GM21367 (cell line): Measurements from ENCODE around the gene ELN.
"Not testable (repeated sequence)": the region's sequence is repeated elsewhere in the genome, so short reads cannot be mapped to it uniquely, and the experiment has no call there.

Experiments used
- ATAC-seq: cut with Tn5 transposase; IDR thresholded peaks from one replicate; pipeline ENCODE4 v1.9.1; 2021; ENCODE audit not compliant: unreplicated experiment

ELN gene

GRCh38 chr7:74027683-74028320 lies at the start of gene ELN:
Gene ELN (plus strand): TSS chr7:74028173. CDS start chr7:74028188, 15 bp downstream.
- ATAC-seq: no peak

GRCh38 chr7:73978661-73979563 lies 49.1 kb upstream of the ELN start:
- ATAC-seq: no peak

GRCh38 chr7:73979656-73980055 lies 48.3 kb upstream of the ELN start:
- ATAC-seq: not testable (repeated sequence)

- ATAC-seq: no peak
Measured at GRCh38 chr7:73980206-73980605, 47.8 kb upstream of the ELN start.

GRCh38 chr7:73981933-73982332 lies 46.0 kb upstream of the ELN start:
- ATAC-seq: no peak

GRCh38 chr7:73983437-73984164 lies 44.4 kb upstream of the ELN start:
- ATAC-seq: no peak

GRCh38 chr7:73984481-73985205 lies 43.3 kb upstream of the ELN start:
- ATAC-seq: no peak

GRCh38 chr7:73985737-73986141 lies 42.2 kb upstream of the ELN start:
- ATAC-seq: no peak

- no peak for ATAC-seq
Measured at GRCh38 chr7:73986158-73986631, 41.8 kb upstream of the ELN start.

GRCh38 chr7:73987298-73987697 lies 40.7 kb upstream of the ELN start:
- ATAC-seq: no peak

- ATAC-seq: no peak
Measured at GRCh38 chr7:73988197-73988596, 39.8 kb upstream of the ELN start.

- no peak for ATAC-seq
Measured at GRCh38 chr7:73991522-73992100, 36.4 kb upstream of the ELN start.

- ATAC-seq: no peak
Measured at GRCh38 chr7:73992101-73992562, 35.8 kb upstream of the ELN start.

GRCh38 chr7:73994023-73994422 lies 34.0 kb upstream of the ELN start:
- no peak for ATAC-seq

- no peak for ATAC-seq
Measured at GRCh38 chr7:73994761-73995160, 33.2 kb upstream of the ELN start.

- no peak for ATAC-seq
Measured at GRCh38 chr7:73995330-73995729, 32.6 kb upstream of the ELN start.

GRCh38 chr7:73995821-73996511 lies 32.0 kb upstream of the ELN start:
- no peak for ATAC-seq

GRCh38 chr7:73997056-73997455 lies 30.9 kb upstream of the ELN start:
- ATAC-seq: no peak

- no peak for ATAC-seq
Measured at GRCh38 chr7:73999664-74000435, 28.1 kb upstream of the ELN start.
